AG04450 (cell line): Measurements from ENCODE around the gene NKAP. TPM values are rescaled to one million over a fixed set of nuclear protein-coding genes. Genes with fewer than 3 reads are reported as not detected.
"Not testable (repeated sequence)": the region's sequence is repeated elsewhere in the genome, so short reads cannot be mapped to it uniquely, and the experiment has no call there.

Source experiments
- CTCF ChIA-PET: fragments of 300-600, 350-600 bp; formaldehyde crosslinking; extraction: SDS; loops from one replicate; lab custom pipeline; 2022; ENCODE audit warnings: antibody characterized with exemption, inconsistent platforms; lab: Charles Lee
- POLR2A ChIA-PET: fragments of 350-600 bp; formaldehyde crosslinking; extraction: SDS; loops from one replicate; lab custom pipeline; 2021; ENCODE audit warnings: antibody characterized with exemption, inconsistent platforms; lab: Yijun Ruan, JAX
- DNase-seq: peaks from one replicate; pipeline ENCODE4 v3.0.0-alpha.2; 2011; ENCODE audit warnings: low read depth, low spot score
- H3K27ac ChIP-seq: one replicate; pipeline ENCODE4 v1.5.1; 2012; ENCODE audit warnings: low read depth, low read length, control low read depth
- H3K27me3 ChIP-seq: one replicate; pipeline ENCODE4 v1.6.0; 2012; ENCODE audit warnings: low read length; ENCODE audit not compliant: control insufficient read depth, insufficient read depth
- H3K4me3 ChIP-seq: 2 replicates; pipeline ENCODE4 v1.5.1; 2011; ENCODE audit warnings: mild to moderate bottlenecking, low read depth, low read length, control low read depth
- H3K9me3 ChIP-seq: 2 replicates; pipeline ENCODE4 v1.5.1; 2012; ENCODE audit warnings: low read length; ENCODE audit not compliant: control insufficient read depth, insufficient read depth
- polyA plus RNA-seq: library from polyadenylated mRNA; depleted of rRNA; stranded (reverse); fragments of >200 nt; gene quantifications from 2 replicates; pipeline ENCODE4 v1.2.3, GENCODE V29; 2011
- TF ChIP-seq, protein P1 (sequence below): IDR thresholded peaks from 2 replicates; pipeline ENCODE4 v1.5.1; 2011; ENCODE audit warnings: low read depth, low read length, control low read depth, inconsistent platforms

NKAP gene
- polyA plus RNA-seq, 1 experiment: 5.0 TPM

DNA sequence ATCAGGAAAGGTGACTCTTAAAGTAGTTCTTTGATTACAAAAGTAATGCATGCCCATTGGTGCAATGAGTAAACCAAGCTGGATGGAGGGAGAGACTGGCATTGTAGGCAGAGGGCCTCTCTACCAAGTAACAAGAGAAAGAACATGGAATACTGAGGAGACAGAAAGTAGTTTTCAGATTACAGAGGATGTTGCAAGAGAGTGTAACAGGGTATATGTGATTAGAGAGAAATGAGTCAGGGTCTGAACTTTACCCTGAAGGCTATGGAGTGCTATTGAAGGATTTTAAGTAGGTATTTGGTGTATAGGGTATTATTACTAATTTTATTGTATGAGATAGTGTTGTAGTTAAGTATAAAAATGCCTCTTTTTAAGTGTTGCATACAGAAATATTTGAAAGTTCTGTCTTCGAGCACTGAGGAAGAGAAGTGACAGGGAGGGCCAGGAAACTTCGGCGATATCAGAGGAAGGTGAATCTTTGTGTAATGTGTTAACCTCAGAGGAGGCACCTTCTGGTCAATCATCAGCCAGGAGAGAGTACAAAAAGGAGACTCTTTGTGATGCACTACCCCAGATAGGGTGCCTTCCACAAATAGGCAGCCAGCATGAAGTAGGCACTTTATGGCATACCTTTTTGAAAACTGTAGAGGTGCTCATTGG, 8.2 kb downstream of the NKAP start:
- DNase-seq: no peak
- TF ChIP-seq, protein P1, sequence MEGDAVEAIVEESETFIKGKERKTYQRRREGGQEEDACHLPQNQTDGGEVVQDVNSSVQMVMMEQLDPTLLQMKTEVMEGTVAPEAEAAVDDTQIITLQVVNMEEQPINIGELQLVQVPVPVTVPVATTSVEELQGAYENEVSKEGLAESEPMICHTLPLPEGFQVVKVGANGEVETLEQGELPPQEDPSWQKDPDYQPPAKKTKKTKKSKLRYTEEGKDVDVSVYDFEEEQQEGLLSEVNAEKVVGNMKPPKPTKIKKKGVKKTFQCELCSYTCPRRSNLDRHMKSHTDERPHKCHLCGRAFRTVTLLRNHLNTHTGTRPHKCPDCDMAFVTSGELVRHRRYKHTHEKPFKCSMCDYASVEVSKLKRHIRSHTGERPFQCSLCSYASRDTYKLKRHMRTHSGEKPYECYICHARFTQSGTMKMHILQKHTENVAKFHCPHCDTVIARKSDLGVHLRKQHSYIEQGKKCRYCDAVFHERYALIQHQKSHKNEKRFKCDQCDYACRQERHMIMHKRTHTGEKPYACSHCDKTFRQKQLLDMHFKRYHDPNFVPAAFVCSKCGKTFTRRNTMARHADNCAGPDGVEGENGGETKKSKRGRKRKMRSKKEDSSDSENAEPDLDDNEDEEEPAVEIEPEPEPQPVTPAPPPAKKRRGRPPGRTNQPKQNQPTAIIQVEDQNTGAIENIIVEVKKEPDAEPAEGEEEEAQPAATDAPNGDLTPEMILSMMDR: no peak
- Histone ChIP-seq H3K4me3 (no peak overlapping the region), H3K27me3 (no peaks in the 10 kb centered on the region), H3K27ac (no peak overlapping the region), H3K9me3 (no peaks in the 10 kb centered on the region)
- CTCF ChIA-PET: no interaction called here
- POLR2A ChIA-PET: no interaction called here

DNA sequence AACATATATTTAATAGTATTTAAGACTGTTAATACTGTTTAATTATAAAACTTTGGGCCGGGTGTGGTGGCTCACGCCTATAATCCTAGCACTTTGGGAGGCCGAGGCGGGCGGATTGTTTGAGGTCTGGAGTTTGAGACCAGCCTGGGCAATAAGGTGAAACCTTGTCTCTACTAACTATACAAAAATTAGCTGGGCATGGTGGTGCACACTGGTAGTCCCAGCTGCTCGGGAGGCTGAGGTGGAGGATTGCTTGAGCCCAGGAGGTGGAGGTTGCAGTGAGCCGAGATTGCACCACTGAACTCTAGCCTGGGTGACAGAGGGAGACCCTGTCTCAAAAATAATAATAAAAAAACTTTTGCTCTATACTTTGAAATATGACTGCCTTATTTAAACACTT, 21.2 kb downstream of the NKAP start:
- DNase-seq, POLR2A ChIA-PET, H3K27ac ChIP-seq, CTCF ChIA-PET, H3K4me3 ChIP-seq, H3K27me3 ChIP-seq, H3K9me3 ChIP-seq: not testable (repeated sequence)

DNA sequence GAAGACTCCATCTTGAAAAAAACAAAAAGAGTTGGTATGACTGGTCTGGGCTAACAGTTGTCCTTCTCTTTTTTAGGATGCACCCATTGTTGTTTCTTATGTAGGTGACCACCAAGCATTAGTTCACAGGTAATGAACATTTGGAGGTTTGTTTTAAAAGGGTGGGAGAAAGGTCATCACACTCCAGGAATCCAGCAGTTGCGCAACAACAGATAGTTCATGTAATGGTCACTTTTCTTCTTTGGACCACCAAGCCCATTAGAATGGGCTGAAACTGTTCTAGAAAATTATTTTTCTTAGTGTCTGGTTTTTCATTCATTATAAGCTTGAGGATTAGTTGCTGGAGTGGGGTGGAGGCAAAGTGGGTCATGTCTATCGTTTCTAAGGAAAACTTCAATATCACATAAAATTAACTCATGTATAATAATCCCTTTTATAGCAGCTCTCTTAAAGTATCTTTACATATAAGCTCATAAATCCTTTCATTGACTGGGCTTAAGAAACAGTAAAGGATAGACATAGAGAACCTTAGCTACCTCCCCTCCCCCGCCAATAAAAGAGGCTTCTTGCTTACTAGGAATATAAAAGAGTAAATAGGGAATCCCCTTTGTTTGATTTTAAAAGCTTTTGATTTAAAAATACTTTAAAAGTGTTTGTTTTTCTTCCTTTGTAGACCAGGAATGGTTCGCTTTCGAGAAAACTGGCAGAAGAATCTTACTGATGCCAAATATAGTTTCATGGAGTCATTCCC, 23.5 kb downstream of the NKAP start:
- no peaks in the 10 kb centered on the region for H3K27me3 ChIP-seq
- TF ChIP-seq, protein P1: no peak
- POLR2A ChIA-PET: no interaction called here
- CTCF ChIA-PET: no interaction called here
- H3K27ac ChIP-seq: no peak overlapping the region
- DNase-seq: no peak
- H3K9me3 ChIP-seq: no peaks in the 10 kb centered on the region
- H3K4me3 ChIP-seq: no peak overlapping the region

GRCh38 chrX:119917877-119918276, 25.7 kb downstream of the NKAP start:
- CTCF ChIA-PET: no interaction called here

GRCh38 chrX:119916310-119916709, 27.2 kb downstream of the NKAP start:
- CTCF ChIA-PET: no interaction called here
- DNase-seq: no peak
- POLR2A ChIA-PET: no interaction called here
- TF ChIP-seq, protein P1: no peak
- H3K27me3 ChIP-seq: no peaks in the 10 kb centered on the region
- H3K27ac ChIP-seq: no peak overlapping the region
- no peaks in the 10 kb centered on the region for H3K9me3 ChIP-seq
- no peak overlapping the region for H3K4me3 ChIP-seq

More at GRCh38 chrX:119917877-119918276, 25.7 kb downstream of the NKAP start:
- TF ChIP-seq, protein P1: no peak
- POLR2A ChIA-PET: no interaction called here
- Histone ChIP-seq H3K27me3 (no peaks in the 10 kb centered on the region), H3K27ac (no peak overlapping the region), H3K4me3 (no peak overlapping the region), H3K9me3 (no peaks in the 10 kb centered on the region)
- DNase-seq: no peak
